Stimulated activated CD8-positive, alpha-beta memory T cell treated with anti-CD3 and anti-CD28 coated beads, Interleukin-12 subunit alpha, Interleukin-12 subunit beta, amount 100 ng/mL, for 4 hours (primary cell): ENCODE measurements around the gene FAM156A.
"Not testable (repeated sequence)": the region's sequence is repeated elsewhere in the genome, so short reads cannot be mapped to it uniquely, and the experiment has no call there.

ENCODE experiments used
- DNase-seq: peaks from one replicate; pipeline ENCODE4 v3.0.0-alpha.2; 2020; ENCODE audit warnings: low read depth

FAM156A gene

DNA sequence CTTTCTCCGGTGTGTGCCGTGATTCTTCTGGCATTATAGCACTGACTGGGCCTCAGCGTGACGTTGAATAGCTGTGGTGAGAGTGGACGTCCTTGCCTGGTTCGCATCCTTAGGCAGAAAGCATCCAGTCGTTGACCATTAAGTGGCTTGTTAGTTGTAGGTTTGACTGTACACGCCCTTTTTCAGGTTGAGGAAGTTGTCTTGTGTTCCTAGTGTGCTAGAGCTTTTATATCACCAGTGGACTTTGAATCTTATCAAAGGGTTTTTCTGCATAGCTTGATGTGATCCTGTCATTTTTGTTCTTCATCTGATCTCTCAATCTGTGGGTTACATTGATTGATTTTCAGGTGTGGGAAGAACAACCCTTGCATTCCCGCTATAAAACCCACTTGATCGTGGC, 52.8 kb downstream of the FAM156A start:
- DNase-seq = not testable (repeated sequence)
